HG02678 (cell line): ENCODE measurements around the gene SETD1A.
"Not testable (repeated sequence)": the region's sequence is repeated elsewhere in the genome, so short reads cannot be mapped to it uniquely, and the experiment has no call there.

Experiments
- ATAC-seq: cut with Tn5 transposase; IDR thresholded peaks from one replicate; pipeline ENCODE4 v1.9.1; 2021; ENCODE audit warnings: mild to moderate bottlenecking, moderate library complexity; ENCODE audit not compliant: unreplicated experiment

Gene SETD1A

GRCh38 chr16:31013292-31013691 is 55.7 kb downstream of the SETD1A start:
- not testable (repeated sequence) for ATAC-seq

- ATAC-seq: no peak
Observed at GRCh38 chr16:31016018-31016417, 58.5 kb downstream of the SETD1A start.

- not testable (repeated sequence) for ATAC-seq
Observed at GRCh38 chr16:31017756-31018155, 60.2 kb downstream of the SETD1A start.

GRCh38 chr16:31020536-31020935 is 63.0 kb downstream of the SETD1A start:
- ATAC-seq: no peak

DNA sequence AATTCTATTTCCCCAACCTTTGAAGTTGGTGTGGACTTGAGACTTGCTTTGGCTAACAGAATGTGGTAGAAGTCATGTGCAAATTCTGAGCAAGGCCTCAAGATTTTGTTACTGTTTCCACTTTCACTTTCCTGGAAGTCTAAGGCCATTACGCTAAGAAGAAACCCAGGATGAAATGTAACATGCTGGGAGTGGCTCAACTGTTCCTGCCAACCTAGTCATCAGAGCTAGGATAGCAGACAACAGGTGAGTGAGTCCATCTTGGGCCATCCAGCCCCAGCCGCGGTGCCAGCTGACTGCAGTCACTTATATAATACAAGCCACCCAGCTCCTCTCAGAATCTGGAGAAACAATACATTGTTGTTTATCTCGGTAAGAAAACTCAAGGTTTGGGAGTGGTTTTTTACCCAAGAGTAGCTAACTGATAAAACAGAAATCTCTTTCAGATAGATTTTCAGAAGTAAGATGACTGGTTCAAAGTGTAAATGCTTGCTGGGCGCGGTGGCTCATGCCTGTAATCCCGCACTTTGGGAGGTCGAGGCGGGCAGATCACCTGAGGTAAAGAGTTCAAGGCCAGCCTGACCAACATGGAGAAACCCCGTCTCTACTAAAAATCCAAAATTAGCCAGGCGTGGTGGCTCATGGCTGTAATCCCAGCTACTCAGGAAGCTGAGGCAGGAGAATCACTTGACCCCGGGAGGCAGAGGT is 65.1 kb downstream of the SETD1A start:
- no peak for ATAC-seq

- ATAC-seq: no peak
Observed at GRCh38 chr16:31023252-31023602, 65.7 kb downstream of the SETD1A start.

- ATAC-seq: no peak
Observed at GRCh38 chr16:31023627-31024226, 66.2 kb downstream of the SETD1A start.

GRCh38 chr16:31025339-31025738 is 67.8 kb downstream of the SETD1A start:
- ATAC-seq: no peak

DNA sequence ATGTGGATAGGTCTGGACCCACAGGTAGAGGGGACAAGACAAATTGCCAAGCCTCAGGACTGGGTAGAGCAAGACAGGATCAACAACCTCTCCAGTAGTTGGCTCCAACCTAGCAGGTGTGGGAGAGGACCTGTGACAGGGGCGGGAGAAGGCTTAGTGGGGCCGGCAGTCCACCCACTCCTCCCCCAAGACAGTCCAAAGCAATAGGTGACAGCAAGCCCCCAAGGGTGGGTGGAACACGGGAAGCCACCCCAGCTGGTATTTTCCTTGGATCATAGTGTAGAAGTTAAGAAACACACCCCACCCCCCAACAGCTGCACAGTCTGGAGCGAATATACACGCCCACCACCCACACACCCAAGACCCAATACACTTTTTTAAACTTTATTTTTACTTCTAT is 71.7 kb downstream of the SETD1A start:
- no peak for ATAC-seq

DNA sequence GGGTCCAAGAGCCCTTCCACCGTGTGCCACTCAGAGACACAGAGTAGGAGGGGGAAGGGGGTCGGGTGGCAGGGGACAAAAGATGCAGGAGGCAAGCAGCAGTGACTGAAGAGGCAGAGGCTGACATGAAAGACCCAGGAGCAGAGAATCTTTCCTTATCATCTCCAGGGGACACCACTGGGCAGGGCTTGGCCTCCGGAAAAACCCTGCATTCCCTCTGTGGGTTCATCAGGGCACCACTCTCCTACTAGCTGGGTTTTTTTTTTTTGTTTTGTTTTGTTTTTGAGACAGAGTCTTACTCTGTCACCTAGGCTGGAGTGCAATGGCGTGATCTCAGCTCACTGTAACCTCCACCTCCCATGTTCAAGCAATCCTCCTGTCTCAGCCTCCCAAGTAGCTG is 73.7 kb downstream of the SETD1A start:
- ATAC-seq: no peak

DNA sequence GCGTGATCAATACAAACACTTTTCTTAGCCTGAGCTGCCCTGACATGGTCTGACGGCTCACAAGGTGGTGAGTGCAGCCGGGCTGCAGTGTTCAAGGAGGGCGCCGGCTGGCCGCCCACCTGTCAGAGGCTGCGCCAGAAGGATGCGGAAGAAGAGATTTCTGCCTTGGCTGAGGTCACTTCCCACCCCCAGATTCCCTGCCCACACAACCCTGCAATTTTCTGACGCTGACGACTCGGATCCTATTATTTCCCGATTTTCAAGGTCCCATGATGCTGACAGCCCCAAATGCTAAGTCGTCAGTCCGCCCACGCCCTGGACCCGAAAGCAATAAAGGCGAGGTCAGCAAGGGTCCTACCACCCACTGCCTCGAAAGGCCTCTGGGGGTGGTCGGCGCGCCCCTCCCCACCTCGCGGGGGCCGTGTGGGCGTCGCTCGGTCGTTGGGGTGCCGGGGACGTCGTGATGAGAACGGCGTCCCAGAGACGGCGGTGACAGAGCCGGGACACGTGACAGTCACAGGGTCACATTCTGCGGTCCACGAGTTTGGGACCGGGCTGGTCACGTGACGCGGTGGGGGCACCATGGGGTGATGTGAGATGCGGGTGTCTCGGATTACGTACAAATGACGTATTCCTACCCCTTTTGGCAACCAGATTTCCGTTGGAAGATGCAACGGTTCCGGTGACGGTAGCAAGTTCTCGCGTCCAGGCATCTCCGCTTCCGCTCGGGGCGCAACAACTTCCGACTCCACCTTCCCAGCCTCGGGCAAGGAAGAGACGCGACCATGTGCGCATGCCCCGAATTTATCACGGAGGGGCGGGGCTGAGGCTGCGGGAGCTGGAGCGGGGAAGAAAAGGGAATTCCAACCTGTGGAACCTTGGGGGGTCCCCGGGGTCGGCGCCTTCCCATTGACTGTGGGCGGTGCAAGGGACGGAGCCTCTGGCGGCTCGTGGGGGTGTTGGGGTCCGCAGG is 75.5 kb downstream of the SETD1A start, which contains the start of gene STX4:
Gene STX4 (plus strand): TSS at position 823 of the 973 bp plus-strand sequence. CDS start 248 bp downstream, outside the sequence.
- ATAC-seq: peak; percentile 77

DNA sequence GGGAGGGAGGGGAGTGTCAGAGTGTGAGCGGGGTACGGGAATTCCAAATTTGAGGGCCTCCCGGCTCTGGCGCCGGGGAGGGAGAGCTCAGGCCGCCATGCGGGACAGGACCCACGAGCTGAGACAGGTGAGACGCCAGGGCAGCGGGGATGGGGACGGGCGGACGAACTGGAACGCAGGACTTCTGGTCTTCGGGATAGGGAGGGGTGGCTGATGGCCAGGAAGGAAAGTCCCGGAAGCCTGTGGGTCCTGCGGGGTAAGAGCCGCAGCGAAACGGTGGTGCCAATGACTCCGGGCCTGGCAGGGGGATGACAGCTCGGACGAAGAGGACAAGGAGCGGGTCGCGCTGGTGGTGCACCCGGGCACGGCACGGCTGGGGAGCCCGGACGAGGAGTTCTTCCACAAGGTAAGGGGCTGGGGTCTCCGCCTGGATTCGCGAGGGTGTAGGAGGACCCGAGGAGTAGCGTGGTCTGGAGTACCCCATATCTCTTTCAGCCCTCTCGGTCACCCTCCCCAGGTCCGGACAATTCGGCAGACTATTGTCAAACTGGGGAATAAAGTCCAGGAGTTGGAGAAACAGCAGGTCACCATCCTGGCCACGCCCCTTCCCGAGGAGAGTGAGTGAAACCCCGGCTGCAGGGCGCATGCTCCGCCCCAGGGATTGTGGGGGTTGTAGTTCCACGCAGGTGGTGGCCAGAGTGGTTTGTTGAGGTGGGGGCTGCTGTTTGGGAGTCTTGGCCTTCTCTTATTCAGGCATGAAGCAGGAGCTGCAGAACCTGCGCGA is 76.3 kb downstream of the SETD1A start:
- peak; percentile 43 for ATAC-seq
